Ishikawa (cell line): ENCODE results near the gene KCNIP4.

Experiments
- CEBPB ChIP-seq: IDR thresholded peaks from 2 replicates; pipeline ENCODE4 v1.6.1; 2012
- CREB1 ChIP-seq: IDR thresholded peaks from 2 replicates; pipeline ENCODE4 v1.6.1; 2012; ENCODE audit warnings: low read depth
- EGR1 ChIP-seq: IDR thresholded peaks from 2 replicates; pipeline ENCODE4 v1.6.1; 2012
- EP300 ChIP-seq: IDR thresholded peaks from 2 replicates; pipeline ENCODE4 v1.6.1; 2012; ENCODE audit warnings: borderline replicate concordance
- FOXM1 ChIP-seq: IDR thresholded peaks from 2 replicates; pipeline ENCODE4 v1.6.1; 2012; ENCODE audit warnings: low read depth, borderline replicate concordance
- NFIC ChIP-seq: IDR thresholded peaks from 2 replicates; pipeline ENCODE4 v1.6.1; 2012
- RAD21 ChIP-seq: IDR thresholded peaks from 2 replicates; pipeline ENCODE4 v1.6.1; 2012; ENCODE audit warnings: low read depth
- TAF1 ChIP-seq: IDR thresholded peaks from 2 replicates; pipeline ENCODE4 v1.6.1; 2012; ENCODE audit warnings: low read depth, mild to moderate bottlenecking
- TCF12 ChIP-seq: IDR thresholded peaks from 2 replicates; pipeline ENCODE4 v1.6.1; 2012; ENCODE audit warnings: low read depth
- TEAD4 ChIP-seq: IDR thresholded peaks from 2 replicates; pipeline ENCODE4 v1.6.1; 2012
- YY1 ChIP-seq: IDR thresholded peaks from 2 replicates; pipeline ENCODE4 v1.6.1; 2012; ENCODE audit warnings: low read depth
- ZBTB7A ChIP-seq: IDR thresholded peaks from 2 replicates; pipeline ENCODE4 v1.6.1; 2012; ENCODE audit warnings: low read depth
- TF ChIP-seq, protein P1 (sequence below): IDR thresholded peaks from 2 replicates; pipeline ENCODE4 v1.6.1; 2012
- TF ChIP-seq, protein P2 (sequence below): IDR thresholded peaks from 2 replicates; pipeline ENCODE4 v1.6.1; 2012
- TF ChIP-seq, protein P3 (sequence below): IDR thresholded peaks from 2 replicates; pipeline ENCODE4 v1.6.1; 2012; ENCODE audit warnings: low read depth, mild to moderate bottlenecking

Gene KCNIP4

DNA sequence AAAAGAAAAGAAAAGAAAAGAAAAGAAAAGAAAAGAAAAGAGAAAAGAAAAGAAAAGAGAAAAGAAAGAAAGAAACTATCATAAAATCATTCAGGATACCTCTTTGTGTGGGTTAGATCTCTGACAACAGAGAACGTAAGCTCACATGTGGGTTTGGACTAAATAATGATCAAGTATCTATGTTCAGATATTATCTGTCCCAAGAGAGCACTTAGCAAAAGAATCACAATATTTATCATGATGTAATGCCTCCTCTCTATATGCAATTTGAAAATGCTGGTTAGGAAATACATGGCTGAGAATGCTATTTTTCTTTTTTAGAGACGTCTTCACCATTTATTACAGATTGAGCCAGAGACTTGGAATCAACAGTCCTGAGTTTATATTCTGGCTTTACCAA is 191.3 kb downstream of the KCNIP4 start:
- TF ChIP-seq EGR1 (no peak), NFIC (no peak)

DNA sequence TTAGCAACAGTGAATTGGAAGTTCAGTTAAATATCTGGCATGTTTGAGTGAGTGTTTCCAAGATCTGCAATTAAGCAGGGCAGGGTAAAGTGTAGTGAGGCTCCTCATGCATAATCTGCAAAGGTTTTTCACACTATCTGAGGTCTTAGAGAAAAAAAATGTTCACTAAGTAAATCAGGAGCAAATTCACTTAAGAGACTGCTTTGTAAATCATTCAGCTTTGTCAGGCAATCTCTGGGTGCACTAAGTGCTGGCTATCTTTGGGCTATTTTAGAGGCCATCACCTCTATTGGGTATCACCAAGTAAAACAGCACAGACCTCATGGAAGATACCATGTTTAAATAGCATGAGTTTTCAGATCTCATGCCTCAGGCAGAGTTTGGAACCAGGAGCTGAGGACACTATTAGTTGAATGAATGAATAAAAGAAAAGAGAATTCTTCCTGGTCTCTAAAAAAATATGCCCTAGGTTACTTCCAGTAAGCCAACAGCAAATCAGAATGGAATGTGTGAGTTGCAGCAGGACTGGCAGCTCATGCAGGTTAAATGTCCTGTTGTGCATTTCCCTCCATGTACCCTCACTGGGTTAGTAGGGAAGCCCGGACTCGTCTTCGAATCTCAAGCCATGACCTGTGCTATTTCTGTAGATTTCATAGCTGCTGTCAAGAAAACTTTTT is 195.3 kb downstream of the KCNIP4 start:
- TF ChIP-seq TAF1 (no peak), CREB1 (no peak), YY1 (no peak), FOXM1 (no peak), TCF12 (no peak), NFIC (no peak), RAD21 (no peak)
- TF ChIP-seq, protein P1, sequence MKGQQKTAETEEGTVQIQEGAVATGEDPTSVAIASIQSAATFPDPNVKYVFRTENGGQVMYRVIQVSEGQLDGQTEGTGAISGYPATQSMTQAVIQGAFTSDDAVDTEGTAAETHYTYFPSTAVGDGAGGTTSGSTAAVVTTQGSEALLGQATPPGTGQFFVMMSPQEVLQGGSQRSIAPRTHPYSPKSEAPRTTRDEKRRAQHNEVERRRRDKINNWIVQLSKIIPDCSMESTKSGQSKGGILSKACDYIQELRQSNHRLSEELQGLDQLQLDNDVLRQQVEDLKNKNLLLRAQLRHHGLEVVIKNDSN = no peak
- TF ChIP-seq, protein P2, sequence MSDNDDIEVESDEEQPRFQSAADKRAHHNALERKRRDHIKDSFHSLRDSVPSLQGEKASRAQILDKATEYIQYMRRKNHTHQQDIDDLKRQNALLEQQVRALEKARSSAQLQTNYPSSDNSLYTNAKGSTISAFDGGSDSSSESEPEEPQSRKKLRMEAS = no peak

DNA sequence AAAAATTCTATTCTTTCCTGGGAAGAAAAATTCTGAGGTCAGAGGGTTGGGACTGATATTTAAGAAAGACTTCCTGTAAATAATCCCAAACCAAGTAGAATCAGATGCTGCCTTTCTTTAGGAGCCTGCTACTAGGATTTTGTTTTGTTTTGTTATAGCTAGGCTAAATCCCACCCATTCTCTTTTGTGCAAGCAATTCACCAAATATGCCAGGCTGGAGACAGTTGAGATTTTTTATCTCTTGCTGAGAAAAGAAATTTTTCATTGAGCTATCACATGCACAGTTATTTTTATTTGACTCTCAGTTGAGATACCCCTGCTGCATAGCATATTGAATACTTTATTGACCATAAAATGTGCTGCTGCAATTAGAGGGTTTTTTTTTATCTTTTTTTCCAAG is 196.0 kb downstream of the KCNIP4 start:
- no peak for TF ChIP-seq EGR1
- no peak for TF ChIP-seq YY1
- TF ChIP-seq, protein P1 = no peak
- no peak for TF ChIP-seq ZBTB7A

DNA sequence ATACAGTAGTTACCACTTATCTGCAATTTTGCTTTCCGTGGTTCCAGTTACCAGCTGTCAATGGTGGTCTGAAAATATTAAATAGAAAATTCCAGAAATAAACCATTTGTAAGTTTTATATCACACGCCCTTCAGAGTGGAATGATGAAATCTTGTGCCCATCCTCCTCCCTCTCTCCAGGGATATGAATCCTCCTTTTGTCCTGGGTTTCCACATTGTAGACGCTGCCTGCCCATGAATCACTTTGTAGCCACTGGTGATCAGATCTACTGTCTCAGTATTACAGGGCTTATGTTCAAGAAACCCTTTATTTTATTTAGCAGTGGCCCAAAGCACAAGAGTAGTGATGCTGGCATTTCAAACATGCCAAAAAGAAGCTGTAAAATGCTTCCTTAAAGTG is 198.6 kb downstream of the KCNIP4 start:
- TF ChIP-seq EGR1 (no peak), FOXM1 (no peak), CREB1 (no peak), TEAD4 (no peak), RAD21 (no peak), ZBTB7A (no peak), NFIC (no peak), TAF1 (no peak), TCF12 (no peak), CEBPB (no peak), EP300 (no peak), YY1 (no peak)
- TF ChIP-seq, protein P2 = no peak
- TF ChIP-seq, protein P3, sequence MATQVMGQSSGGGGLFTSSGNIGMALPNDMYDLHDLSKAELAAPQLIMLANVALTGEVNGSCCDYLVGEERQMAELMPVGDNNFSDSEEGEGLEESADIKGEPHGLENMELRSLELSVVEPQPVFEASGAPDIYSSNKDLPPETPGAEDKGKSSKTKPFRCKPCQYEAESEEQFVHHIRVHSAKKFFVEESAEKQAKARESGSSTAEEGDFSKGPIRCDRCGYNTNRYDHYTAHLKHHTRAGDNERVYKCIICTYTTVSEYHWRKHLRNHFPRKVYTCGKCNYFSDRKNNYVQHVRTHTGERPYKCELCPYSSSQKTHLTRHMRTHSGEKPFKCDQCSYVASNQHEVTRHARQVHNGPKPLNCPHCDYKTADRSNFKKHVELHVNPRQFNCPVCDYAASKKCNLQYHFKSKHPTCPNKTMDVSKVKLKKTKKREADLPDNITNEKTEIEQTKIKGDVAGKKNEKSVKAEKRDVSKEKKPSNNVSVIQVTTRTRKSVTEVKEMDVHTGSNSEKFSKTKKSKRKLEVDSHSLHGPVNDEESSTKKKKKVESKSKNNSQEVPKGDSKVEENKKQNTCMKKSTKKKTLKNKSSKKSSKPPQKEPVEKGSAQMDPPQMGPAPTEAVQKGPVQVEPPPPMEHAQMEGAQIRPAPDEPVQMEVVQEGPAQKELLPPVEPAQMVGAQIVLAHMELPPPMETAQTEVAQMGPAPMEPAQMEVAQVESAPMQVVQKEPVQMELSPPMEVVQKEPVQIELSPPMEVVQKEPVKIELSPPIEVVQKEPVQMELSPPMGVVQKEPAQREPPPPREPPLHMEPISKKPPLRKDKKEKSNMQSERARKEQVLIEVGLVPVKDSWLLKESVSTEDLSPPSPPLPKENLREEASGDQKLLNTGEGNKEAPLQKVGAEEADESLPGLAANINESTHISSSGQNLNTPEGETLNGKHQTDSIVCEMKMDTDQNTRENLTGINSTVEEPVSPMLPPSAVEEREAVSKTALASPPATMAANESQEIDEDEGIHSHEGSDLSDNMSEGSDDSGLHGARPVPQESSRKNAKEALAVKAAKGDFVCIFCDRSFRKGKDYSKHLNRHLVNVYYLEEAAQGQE = no peak
- TF ChIP-seq, protein P1 = no peak

DNA sequence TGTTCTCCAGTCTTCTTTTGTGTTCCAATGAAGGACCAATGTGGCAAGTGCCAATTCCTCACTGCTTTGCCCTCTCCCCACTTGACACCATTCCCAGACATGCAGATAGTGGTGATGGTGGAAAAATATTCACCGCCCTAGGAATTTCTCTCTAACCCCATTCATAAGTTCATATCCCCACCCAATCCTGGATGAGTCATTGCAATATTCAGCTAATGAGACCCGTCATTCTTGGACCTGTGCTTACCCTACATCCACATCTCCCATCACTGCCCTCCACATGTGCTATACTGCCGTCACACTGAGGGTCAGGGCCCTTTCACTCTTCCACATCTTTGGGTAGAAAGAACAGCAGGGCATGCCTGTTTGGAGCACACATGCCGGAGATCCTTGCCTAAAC is 199.2 kb downstream of the KCNIP4 start:
- TF ChIP-seq CEBPB = no peak
- TF ChIP-seq, protein P2 = no peak

DNA sequence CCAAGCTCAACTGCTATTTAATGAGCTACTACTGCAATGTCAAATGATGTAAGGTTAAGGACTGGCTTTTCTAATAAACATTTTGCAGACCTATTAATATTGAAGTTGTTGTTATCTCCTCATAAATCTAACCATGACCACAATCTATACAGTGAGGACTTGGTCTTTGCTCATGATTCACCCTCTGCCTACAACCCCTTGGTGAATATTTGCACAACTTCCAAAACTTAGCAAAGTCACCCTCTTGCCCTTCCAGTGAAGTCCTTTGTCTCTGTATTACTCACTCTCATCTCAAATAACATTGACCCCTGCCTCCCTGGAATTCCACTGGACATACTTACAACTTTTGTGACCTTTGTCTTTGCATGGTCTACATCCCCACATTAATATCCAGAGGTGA is 204.5 kb downstream of the KCNIP4 start:
- no peak for TF ChIP-seq TAF1
- TF ChIP-seq YY1 = no peak
- no peak for TF ChIP-seq NFIC
- TF ChIP-seq FOXM1 = no peak
- TF ChIP-seq, protein P2 = no peak
- TF ChIP-seq, protein P1 = no peak
- no peak for TF ChIP-seq CREB1
- no peak for TF ChIP-seq EGR1
- TF ChIP-seq ZBTB7A = no peak
- TF ChIP-seq, protein P3 = no peak
- TF ChIP-seq TEAD4 = no peak
- TF ChIP-seq RAD21 = no peak
- TF ChIP-seq TCF12 = no peak
- no peak for TF ChIP-seq EP300
- no peak for TF ChIP-seq CEBPB
